NCI-H1436 (cell line): Measurements from ENCODE around the gene DPH3.
"Not testable (repeated sequence)": the region's sequence is repeated elsewhere in the genome, so short reads cannot be mapped to it uniquely, and the experiment has no call there.

Experiments used
- DNase-seq: peaks from one replicate; lab custom pipeline; 2025; lab: John Stamatoyannopoulos, UW

Gene DPH3

GRCh38 chr3:16264708-16265454, at the start of gene DPH3, which contains the start of gene OXNAD1:
Gene DPH3, minus strand, starts transcription at chr3:16264943. Its CDS starts 67 bp downstream, at chr3:16264876.
Gene OXNAD1, plus strand, starts transcription at chr3:16265212. Its CDS starts 5,741 bp downstream, at chr3:16270953.
- DNase-seq = peak; percentile 93

DNA sequence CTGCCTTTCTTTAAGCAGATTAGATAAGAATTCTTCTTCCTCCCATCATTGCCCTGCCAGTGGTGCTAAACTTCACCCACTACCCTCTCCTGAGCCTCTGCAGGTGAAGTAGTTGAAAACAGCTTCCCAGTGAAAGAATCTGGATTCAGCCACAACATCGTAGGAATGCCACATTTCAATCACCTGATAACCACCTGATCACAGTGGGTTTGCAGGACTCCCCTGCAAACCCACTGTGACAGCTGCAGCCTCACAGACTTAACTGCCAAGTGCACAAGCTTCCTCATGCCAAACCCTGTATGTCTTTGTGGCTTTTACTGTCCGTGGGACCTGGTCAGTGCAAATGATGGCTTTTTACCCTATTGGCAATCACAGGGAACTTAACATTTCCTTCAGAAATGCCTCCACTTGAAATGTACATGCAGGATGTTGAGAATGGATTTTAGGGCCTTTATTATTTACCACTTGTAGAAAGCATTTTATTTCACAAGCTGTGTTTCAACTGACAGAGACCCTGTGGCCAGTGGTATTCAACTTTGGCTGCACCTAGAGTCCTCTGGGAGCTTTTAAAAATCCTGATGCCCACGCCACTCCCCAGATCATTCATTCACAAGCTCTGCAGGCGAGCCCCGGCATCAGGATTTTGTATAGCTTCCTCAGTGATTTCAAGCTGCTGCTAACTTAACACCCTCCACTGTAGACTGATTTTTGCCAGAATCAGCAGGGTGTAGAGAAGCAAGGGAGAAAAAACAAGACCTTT, 49.3 kb upstream of the DPH3 start:
- DNase-seq = no peak

DNA sequence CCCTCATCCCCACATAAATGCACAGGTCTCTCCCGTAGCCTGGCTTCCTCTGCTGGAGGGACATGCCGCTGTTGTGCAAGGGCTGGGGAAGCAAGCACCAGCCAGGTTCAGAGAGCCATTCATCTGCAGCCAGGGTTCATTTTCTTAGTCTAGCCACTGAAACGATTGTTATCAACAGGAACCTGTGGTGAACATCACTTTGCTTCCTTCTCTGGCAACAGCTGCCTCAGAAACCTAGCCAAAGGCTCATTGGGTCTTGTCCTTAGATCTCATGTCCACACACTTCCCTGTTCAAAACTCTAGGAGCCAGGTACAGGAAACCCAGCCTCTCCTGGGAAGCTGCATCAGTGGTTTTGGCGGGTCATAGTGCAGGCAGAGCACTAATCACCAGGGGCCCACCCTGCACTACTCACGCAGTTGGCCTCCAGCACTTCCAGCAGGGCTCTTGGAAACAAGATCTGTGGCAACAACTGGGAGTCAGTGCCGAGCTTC, 47.3 kb upstream of the DPH3 start:
- DNase-seq = no peak

DNA sequence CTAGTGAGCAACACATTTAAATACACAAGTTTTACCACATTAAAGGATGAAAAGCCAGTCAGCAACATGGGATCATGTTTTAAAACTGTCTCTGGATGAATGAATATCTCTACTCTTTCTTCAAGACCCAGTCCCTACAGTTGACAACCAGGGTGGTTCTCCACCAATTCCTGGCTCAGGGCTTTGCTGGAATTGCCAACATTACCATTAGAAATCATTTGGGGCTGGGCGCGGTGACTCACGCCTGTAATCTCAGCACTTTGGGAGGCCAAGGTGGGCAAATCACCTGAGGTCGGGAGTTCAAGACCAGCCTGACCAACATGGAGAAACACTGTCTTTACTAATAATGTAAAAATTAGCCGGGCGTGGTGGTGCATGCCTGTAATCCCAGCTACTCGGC, 45.7 kb upstream of the DPH3 start:
- not testable (repeated sequence) for DNase-seq

- no peak for DNase-seq
Measured at GRCh38 chr3:16309558-16309957, 44.8 kb upstream of the DPH3 start.

DNA sequence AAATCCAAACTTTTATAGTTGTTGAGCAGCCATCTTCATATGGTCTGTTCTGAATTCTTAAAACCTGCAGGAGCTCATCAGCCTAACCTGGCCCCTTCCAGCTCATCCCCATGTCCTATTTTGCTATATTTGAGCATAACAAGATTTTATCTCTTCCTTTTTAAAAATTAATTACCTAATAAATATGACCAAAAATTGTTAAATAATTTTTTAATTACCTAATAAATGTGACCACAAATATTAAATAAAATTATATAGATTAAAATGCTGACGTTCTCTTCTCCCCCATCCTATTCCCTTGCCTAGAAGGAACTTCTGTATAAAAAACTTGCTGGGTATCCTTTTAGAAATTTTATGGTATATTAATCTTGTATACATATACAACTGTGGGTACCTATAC, 44.0 kb upstream of the DPH3 start:
- DNase-seq = no peak

DNA sequence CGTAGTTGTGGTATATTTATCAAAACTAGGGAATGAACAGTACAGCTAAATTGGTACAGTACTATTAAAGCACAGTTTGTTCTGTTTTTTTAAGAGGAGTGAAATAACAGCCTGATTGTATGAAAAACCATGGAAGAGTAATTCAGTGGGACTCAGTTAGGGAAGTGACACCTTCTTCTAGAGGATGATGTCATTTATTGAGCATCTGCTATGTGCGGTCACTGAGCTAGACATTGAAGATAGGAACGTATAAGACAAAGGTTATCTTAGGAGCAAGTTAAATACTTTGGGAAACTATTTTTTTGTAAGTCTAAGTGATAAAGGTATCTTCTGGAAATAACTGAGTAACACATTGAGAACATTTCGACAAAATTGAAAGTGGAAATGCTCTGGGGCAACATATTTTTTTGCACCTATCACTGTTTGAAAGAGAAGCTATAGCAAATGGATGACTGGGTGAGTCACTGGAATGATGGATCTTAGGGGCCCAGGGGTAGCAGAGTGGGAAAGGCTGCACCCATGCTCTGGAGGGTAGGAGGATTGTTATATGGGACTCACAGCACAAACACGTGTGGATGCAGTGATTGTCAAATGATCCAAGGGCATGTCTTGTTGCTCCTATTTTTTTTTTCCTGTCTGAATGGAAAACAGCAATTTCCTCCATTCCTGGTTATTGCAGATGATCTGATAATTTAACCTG, 43.2 kb upstream of the DPH3 start:
- no peak for DNase-seq

GRCh38 chr3:16305111-16305541, 40.4 kb upstream of the DPH3 start:
- no peak for DNase-seq

- no peak for DNase-seq
Measured at GRCh38 chr3:16304061-16305010, 39.6 kb upstream of the DPH3 start.

DNA sequence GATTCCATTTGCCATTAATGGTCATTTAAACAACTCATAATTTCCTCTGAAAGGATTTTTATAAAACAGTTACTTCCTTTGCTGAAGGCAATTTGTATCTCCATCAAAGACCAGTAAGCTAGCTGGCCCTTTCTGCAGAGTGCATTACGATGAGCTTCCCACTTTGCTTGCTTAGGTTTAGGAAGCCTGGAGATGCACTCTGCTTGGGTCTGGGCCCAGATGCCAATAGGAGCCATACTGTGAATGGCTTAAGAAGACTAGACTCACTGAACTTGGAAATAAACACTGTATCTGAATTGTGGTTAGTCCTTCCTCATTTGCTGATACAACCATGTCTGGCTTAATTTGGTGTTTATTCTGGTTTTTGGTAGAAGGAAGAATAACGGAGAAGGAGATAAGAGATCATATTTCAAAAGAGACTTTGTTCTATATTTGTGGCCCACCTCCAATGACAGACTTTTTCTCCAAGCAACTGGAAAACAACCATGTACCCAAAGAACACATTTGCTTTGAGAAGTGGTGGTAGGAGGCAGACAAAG, 38.4 kb upstream of the DPH3 start:
- DNase-seq = no peak

DNA sequence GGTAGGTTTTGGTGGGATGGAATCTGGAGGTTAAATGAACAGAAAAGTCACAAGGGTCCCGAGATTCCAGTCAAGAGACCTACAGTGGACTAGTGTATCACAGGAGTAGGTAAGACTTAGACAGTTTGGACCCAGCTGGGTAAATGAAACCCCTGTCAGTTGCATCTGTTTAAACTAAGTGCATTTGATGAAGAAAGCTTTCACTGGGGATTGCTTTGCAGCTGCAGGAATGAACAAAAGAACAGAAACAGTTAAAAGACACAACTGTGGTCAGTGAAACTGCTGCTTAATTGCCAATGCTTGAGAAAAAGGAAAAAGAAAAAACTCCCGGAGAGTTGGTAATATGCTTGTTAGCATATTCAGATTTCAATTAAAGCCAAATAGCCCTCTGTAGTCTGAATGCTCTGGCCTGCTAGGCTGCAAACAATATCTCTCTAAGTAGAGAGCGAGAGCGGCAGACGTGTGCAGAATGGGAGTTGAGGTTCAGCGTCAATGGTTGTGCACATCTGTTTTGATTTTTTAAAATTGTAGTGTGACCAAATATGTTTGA, 37.4 kb upstream of the DPH3 start:
- no peak for DNase-seq

GRCh38 chr3:16301507-16301906, 36.8 kb upstream of the DPH3 start:
- no peak for DNase-seq

DNA sequence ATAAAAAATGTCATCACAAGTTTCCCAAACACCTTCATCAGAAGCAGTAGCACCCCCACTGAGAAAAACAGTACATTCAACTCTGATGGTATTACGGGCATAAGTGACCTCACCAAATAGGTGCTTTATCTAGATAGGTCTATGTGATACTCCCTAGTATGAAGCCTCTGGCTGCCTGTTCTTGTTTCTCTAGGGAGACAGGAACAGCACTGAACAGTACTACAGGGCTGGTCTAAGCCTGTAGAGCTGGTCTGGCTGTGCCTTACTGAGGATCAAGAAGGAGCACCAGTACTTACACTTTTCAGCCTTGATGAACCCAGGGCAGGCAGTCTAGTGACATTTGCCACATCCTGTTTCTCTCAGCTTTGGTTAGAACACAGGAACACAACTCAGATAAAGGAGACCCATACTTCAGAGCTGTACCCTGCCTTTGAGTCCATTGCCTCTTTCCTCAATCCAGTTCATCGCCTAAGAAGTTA, 36.2 kb upstream of the DPH3 start:
- DNase-seq = no peak

GRCh38 chr3:16300307-16300706, 35.6 kb upstream of the DPH3 start:
- DNase-seq = no peak

- no peak for DNase-seq
Measured at GRCh38 chr3:16299746-16300145, 35.0 kb upstream of the DPH3 start.

DNA sequence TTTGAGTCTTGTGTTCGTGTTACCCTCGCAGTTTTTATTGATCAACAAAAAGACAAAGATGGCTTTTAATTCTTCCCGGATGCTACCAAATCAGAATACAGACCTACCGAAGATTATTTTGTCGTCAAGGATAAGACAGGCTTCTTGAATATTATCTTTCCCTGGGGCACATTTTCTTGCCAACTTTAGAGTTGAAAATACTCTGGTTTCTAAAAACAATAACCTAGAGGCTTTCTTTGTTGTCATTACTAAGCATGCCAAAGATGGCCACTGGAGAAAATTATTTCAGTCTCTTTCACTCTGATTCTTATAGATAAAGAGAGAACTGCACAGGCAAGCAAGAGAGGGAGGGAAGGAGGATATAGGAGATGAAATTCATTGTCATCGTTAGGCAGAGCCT, 34.1 kb upstream of the DPH3 start:
- DNase-seq = no peak

- no peak for DNase-seq
Measured at GRCh38 chr3:16297997-16298885, 33.5 kb upstream of the DPH3 start.

- no peak for DNase-seq
Measured at GRCh38 chr3:16295298-16295890, 30.7 kb upstream of the DPH3 start.

- no peak for DNase-seq
Measured at GRCh38 chr3:16294844-16295243, 30.1 kb upstream of the DPH3 start.
